ENCODE data around the gene SYNPO2.

DNA sequence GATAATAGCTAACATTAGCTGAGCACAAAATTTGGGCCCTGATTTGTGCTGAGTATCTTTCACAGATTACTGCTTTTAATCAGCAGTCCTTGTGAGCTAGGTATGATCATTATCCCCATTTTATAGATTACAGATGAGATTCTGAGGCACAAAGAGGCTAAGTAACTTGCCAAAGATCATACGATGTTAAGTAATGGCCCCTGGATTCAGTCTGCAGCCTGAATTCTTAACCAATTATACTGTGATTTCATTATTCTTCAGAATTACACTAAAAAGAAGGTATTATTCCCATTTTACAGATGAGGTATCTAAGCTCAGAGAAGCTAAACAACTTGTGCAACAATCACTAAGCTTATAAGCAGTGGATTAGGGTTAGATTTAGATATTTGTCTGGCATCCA is 149.1 kb downstream of the SYNPO2 start:
- no peak for TF ChIP-seq EZH2 (IDR thresholded peaks at IDR 0.05; ENCODE audit: low read length, missing control alignments)
- TF ChIP-seq CTCF (conservative IDR thresholded peaks at IDR 0.05 in 1 of 2, IDR thresholded peaks at IDR 0.05 in 1 of 2; ENCODE audit: low read depth in 1 of 2, low read length in 2 of 2), result no peak

Data from fibroblast of lung (primary cell).